ENCODE measurements around the gene CETN1. TPM values are rescaled to one million over a fixed set of nuclear protein-coding genes. Genes with fewer than 3 reads are reported as not detected.

The CETN1 gene
- polyA plus RNA-seq (2013, experiment 1 of 4), result not detected
- not detected for polyA plus RNA-seq (2013, experiment 2 of 4)
- polyA plus RNA-seq (2013, experiment 3 of 4), result not detected
- polyA plus RNA-seq (2013, experiment 4 of 4), result not detected

GRCh38 chr18:580154-580553, at the start of gene CETN1:
Gene CETN1 (plus strand): TSS chr18:580380. CDS start chr18:580409, 29 bp downstream.
- WGBS, 2 experiments, result 97% methylated on average over 38 of the region's 38 CpGs
- H3K27ac ChIP-seq (ENCODE audit: insufficient read depth, low read depth, low read length, poor library complexity, severe bottlenecking), result no peak within 1 kb of the TSS
- no peaks in the 10 kb centered on the region for H3K27me3 ChIP-seq (ENCODE audit: control insufficient read depth, insufficient read depth, low read length, poor library complexity, severe bottlenecking)

GRCh38 chr18:532018-532417, 48.2 kb upstream of the CETN1 start:
- no peak overlapping the region for H3K4me3 ChIP-seq (ENCODE audit: insufficient read depth, low read depth, low read length)
- no peak overlapping the region for H3K27ac ChIP-seq (ENCODE audit: insufficient read depth, low read depth, low read length, poor library complexity, severe bottlenecking)
- WGBS, 2 experiments, result 87 to 88% methylated on average over 4 of the region's 4 CpGs
- H3K36me3 ChIP-seq (ENCODE audit: control insufficient read depth, insufficient read depth, low read length), result no peaks in the 10 kb centered on the region
- H3K27me3 ChIP-seq (ENCODE audit: control insufficient read depth, insufficient read depth, low read length, poor library complexity, severe bottlenecking), result no peaks in the 10 kb centered on the region
- peaks cover 9% of the 10 kb centered on the region for H3K4me1 ChIP-seq (ENCODE audit: control insufficient read depth, insufficient read depth, low read length)
- H3K9me3 ChIP-seq (ENCODE audit: control insufficient read depth, low read length), result no peaks in the 10 kb centered on the region

More at GRCh38 chr18:580154-580553, at the start of gene CETN1:
- no peaks in the 10 kb centered on the region for H3K36me3 ChIP-seq (ENCODE audit: control insufficient read depth, insufficient read depth, low read length)
- no peak within 1 kb of the TSS for H3K4me3 ChIP-seq (ENCODE audit: insufficient read depth, low read depth, low read length)
- H3K4me1 ChIP-seq (ENCODE audit: control insufficient read depth, insufficient read depth, low read length), result peaks cover 17% of the 10 kb centered on the region
- no peaks in the 10 kb centered on the region for H3K9me3 ChIP-seq (ENCODE audit: control insufficient read depth, low read length)

- Histone ChIP-seq H3K9me3 (ENCODE audit: control insufficient read depth, low read length) (no peaks in the 10 kb centered on the region), H3K4me3 (ENCODE audit: insufficient read depth, low read depth, low read length) (no peak overlapping the region), H3K27ac (ENCODE audit: insufficient read depth, low read depth, low read length, poor library complexity, severe bottlenecking) (no peak overlapping the region), H3K4me1 (ENCODE audit: control insufficient read depth, insufficient read depth, low read length) (peaks cover 4% of the 10 kb centered on the region), H3K36me3 (ENCODE audit: control insufficient read depth, insufficient read depth, low read length) (no peaks in the 10 kb centered on the region), H3K27me3 (ENCODE audit: control insufficient read depth, insufficient read depth, low read length, poor library complexity, severe bottlenecking) (no peaks in the 10 kb centered on the region)
Observed at GRCh38 chr18:532632-533031, 47.5 kb upstream of the CETN1 start.

DNA sequence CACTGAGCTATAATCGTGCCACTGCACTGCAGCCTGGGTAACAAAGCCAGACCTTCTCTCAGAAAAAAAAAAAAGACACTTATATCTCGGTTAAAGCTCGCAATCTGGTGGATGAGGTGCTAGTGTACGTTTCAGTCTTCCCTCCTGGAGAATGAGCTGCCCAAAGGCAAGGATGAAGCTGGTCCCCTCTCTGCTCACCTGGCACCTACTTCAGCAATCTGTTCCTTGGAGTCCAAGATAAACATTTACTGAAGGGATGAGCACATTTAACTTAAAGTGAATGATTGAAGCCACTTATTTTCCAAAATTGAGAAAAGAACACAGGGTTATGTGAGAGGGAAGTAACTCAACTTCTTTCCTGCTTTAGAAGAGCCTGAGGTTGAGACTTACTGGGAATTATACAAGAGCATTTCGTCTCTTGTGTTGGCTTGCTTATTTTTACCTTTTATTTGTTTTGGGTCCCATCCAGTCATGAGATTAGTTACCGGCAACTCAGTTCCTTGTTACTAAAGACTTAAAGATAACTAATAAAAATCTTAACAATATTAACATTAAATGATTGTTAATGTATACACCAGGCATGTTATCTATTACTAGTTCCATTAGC, 46.1 kb upstream of the CETN1 start:
- H3K4me3 ChIP-seq (ENCODE audit: insufficient read depth, low read depth, low read length), result no peak overlapping the region
- 86 to 95% methylated on average over 5 to 6 of the region's 6 CpGs for WGBS, 2 experiments
- no peak overlapping the region for H3K27ac ChIP-seq (ENCODE audit: insufficient read depth, low read depth, low read length, poor library complexity, severe bottlenecking)
- no peaks in the 10 kb centered on the region for H3K4me1 ChIP-seq (ENCODE audit: control insufficient read depth, insufficient read depth, low read length)
- no peaks in the 10 kb centered on the region for H3K36me3 ChIP-seq (ENCODE audit: control insufficient read depth, insufficient read depth, low read length)
- no peaks in the 10 kb centered on the region for H3K27me3 ChIP-seq (ENCODE audit: control insufficient read depth, insufficient read depth, low read length, poor library complexity, severe bottlenecking)
- H3K9me3 ChIP-seq (ENCODE audit: control insufficient read depth, low read length), result no peaks in the 10 kb centered on the region

DNA sequence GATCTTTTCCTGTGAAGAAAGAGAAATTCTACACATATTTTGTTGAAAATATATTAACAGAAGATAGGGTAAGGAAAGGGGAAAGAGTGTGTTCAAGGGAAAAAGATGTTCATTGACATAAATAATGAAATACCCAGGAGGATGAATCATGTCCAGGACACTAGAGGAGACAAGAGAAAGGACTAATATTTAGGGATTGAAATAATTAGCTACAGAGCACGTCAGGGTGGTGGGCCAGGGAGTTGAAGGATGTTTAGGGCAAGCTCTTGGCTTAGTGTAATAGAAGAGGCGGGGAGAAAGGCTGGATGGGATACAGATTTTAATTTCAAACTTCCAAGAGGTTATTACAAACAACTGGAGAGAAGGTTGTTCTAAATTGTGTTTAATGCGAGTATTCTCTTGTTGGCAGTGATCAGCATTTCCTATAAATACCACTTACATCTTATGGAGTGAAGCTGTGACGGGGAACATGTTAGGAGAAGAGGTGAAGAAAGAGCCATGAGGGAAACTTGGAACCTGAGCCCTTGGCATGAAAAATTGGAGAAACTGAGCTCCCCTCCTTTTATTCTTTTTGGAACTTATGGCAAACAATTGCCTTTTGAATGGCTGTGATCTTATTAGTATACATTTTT, 36.6 kb upstream of the CETN1 start:
- Histone ChIP-seq H3K9me3 (ENCODE audit: control insufficient read depth, low read length) (no peaks in the 10 kb centered on the region), H3K27ac (ENCODE audit: insufficient read depth, low read depth, low read length, poor library complexity, severe bottlenecking) (no peak overlapping the region), H3K4me1 (ENCODE audit: control insufficient read depth, insufficient read depth, low read length) (no peaks in the 10 kb centered on the region), H3K4me3 (ENCODE audit: insufficient read depth, low read depth, low read length) (no peak overlapping the region), H3K27me3 (ENCODE audit: control insufficient read depth, insufficient read depth, low read length, poor library complexity, severe bottlenecking) (no peaks in the 10 kb centered on the region), H3K36me3 (ENCODE audit: control insufficient read depth, insufficient read depth, low read length) (no peaks in the 10 kb centered on the region)
- 92 to 97% methylated on average over 3 to 4 of the region's 4 CpGs for WGBS, 2 experiments

- Histone ChIP-seq H3K4me3 (ENCODE audit: insufficient read depth, low read depth, low read length) (no peak overlapping the region), H3K27me3 (ENCODE audit: control insufficient read depth, insufficient read depth, low read length, poor library complexity, severe bottlenecking) (no peaks in the 10 kb centered on the region), H3K27ac (ENCODE audit: insufficient read depth, low read depth, low read length, poor library complexity, severe bottlenecking) (no peak overlapping the region), H3K9me3 (ENCODE audit: control insufficient read depth, low read length) (no peaks in the 10 kb centered on the region), H3K36me3 (ENCODE audit: control insufficient read depth, insufficient read depth, low read length) (no peaks in the 10 kb centered on the region), H3K4me1 (ENCODE audit: control insufficient read depth, insufficient read depth, low read length) (no peaks in the 10 kb centered on the region)
- WGBS, 2 experiments, result 92 to 95% methylated on average over 3 of the region's 3 CpGs
Observed at GRCh38 chr18:549967-550366, 30.2 kb upstream of the CETN1 start.

DNA sequence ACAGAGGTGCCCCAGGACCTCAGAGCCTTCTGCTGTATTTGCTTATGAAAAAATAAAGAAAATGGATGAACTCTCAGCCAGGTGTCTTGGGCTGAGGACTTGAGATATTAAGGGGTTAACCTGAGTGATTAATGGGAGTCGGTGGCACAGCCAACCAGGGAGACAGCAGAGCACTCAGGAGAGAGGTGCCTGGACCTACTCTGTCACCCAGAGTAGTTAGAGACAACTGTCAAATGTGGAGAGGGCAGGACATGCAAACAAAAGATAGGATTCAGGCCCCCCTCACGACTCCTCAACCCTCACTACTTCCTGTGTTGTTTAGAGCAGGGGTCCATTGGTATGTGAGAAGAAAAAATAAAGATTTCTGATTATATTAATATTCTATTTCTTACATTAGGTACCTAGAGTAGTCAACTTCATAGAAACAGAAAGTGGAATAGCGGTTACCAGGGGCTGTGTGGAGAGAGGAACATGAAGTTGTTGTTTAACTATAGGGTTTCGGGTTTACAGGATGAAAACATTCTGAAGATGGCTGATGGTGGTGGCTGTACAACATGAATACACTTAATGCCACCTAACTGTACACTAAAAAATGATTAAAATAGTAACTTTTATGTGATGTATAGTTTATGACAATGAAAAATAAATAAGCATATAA, 28.6 kb upstream of the CETN1 start:
- H3K27ac ChIP-seq (ENCODE audit: insufficient read depth, low read depth, low read length, poor library complexity, severe bottlenecking), result no peak overlapping the region
- H3K4me3 ChIP-seq (ENCODE audit: insufficient read depth, low read depth, low read length), result no peak overlapping the region
- no peaks in the 10 kb centered on the region for H3K4me1 ChIP-seq (ENCODE audit: control insufficient read depth, insufficient read depth, low read length)
- no peaks in the 10 kb centered on the region for H3K27me3 ChIP-seq (ENCODE audit: control insufficient read depth, insufficient read depth, low read length, poor library complexity, severe bottlenecking)
- H3K9me3 ChIP-seq (ENCODE audit: control insufficient read depth, low read length), result no peaks in the 10 kb centered on the region
- WGBS, 2 experiments, result 83 to 89% methylated on average over 3 of the region's 4 CpGs
- no peaks in the 10 kb centered on the region for H3K36me3 ChIP-seq (ENCODE audit: control insufficient read depth, insufficient read depth, low read length)

- Histone ChIP-seq H3K27me3 (ENCODE audit: control insufficient read depth, insufficient read depth, low read length, poor library complexity, severe bottlenecking) (no peaks in the 10 kb centered on the region), H3K4me1 (ENCODE audit: control insufficient read depth, insufficient read depth, low read length) (no peaks in the 10 kb centered on the region), H3K27ac (ENCODE audit: insufficient read depth, low read depth, low read length, poor library complexity, severe bottlenecking) (no peak overlapping the region), H3K36me3 (ENCODE audit: control insufficient read depth, insufficient read depth, low read length) (no peaks in the 10 kb centered on the region), H3K4me3 (ENCODE audit: insufficient read depth, low read depth, low read length) (no peak overlapping the region), H3K9me3 (ENCODE audit: control insufficient read depth, low read length) (no peaks in the 10 kb centered on the region)
- 84 to 91% methylated on average over 13 of the region's 13 CpGs for WGBS, 2 experiments
Observed at GRCh38 chr18:555705-556457, 24.3 kb upstream of the CETN1 start.

DNA sequence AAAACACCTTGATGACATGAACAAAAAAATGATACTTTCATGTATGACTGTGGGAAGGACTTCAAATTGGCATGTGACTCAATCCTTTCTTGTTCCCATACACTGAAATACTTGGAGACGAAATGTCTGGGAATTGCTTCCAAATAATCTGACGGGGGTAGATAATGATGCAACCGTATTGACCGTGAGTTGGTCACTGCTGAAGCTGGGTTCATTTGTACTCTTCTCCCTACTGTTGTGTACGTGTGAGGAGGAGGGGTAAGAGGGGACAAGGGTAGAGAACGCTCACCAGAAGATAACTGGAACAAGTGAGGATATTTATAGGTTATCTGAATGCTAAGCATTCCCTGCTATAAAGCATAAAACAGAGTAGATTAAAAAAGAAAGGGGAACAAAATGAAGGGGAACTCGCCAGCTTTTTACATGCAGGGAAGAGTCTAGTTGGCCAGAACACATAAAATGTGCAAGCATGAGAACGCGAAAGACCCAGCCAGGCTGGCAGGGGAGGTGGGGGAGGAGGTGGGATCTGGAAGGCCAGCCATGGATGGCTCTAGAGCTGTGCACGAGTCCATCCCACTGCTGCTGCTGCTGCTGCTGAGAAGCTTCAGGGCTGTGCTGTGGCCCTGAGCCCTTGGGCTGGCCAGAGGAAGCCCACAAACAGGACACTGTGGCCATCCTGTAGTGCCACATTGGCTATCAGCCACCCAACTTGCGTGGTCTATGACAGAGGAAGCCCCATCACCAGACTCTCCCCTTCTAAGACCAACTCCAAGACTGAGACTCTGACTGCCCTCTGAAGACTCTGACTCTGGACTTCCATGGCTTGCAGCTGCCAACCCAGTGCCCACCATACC, 15.2 kb upstream of the CETN1 start:
- 93% methylated on average over 11 of the region's 11 CpGs for WGBS, 2 experiments

More for the DNA sequence above, 15.2 kb upstream of the CETN1 start:
- H3K4me1 ChIP-seq (ENCODE audit: control insufficient read depth, insufficient read depth, low read length), result no peaks in the 10 kb centered on the region
- no peak overlapping the region for H3K27ac ChIP-seq (ENCODE audit: insufficient read depth, low read depth, low read length, poor library complexity, severe bottlenecking)
- H3K9me3 ChIP-seq (ENCODE audit: control insufficient read depth, low read length), result no peaks in the 10 kb centered on the region
- no peaks in the 10 kb centered on the region for H3K36me3 ChIP-seq (ENCODE audit: control insufficient read depth, insufficient read depth, low read length)
- no peaks in the 10 kb centered on the region for H3K27me3 ChIP-seq (ENCODE audit: control insufficient read depth, insufficient read depth, low read length, poor library complexity, severe bottlenecking)
- no peak overlapping the region for H3K4me3 ChIP-seq (ENCODE audit: insufficient read depth, low read depth, low read length)
